PFSK-1 (cell line): ENCODE measurements around the gene DNM3. TPM values are rescaled to one million over a fixed set of nuclear protein-coding genes. Genes with fewer than 3 reads are reported as not detected.

Experiments
- FOXP2 ChIP-seq: optimal IDR thresholded peaks from 2 replicates; pipeline ENCODE3; 2011; ENCODE audit warnings: borderline replicate concordance, control low read depth, inconsistent platforms; ENCODE audit not compliant: insufficient read depth; ENCODE audit errors: extremely low read length, extremely low read depth
- POLR2AphosphoS5 ChIP-seq: IDR thresholded peaks from 2 replicates; pipeline ENCODE4 v1.6.1; 2012; ENCODE audit warnings: low read depth, mild to moderate bottlenecking, control low read depth, low read length, moderate library complexity
- REST ChIP-seq, 2 experiments: IDR thresholded peaks; 2 replicates each; pipeline versions ENCODE4 v1.6.1 to v1.8.0; 2011 to 2012; ENCODE audit warnings: low read depth in 2 of 2, low read length in 2 of 2, control low read depth in 1 of 2, inconsistent platforms in 1 of 2, mild to moderate bottlenecking in 1 of 2, moderate library complexity in 1 of 2; ENCODE audit not compliant: insufficient read depth in 1 of 2
- SIN3A ChIP-seq: IDR thresholded peaks from 2 replicates; pipeline ENCODE4 v1.6.1; 2012; ENCODE audit warnings: mild to moderate bottlenecking, low read length, moderate library complexity, borderline replicate concordance; ENCODE audit not compliant: insufficient read depth
- TAF1 ChIP-seq: IDR thresholded peaks from 2 replicates; pipeline ENCODE4 v1.6.1; 2012; ENCODE audit warnings: low read length, control low read depth, borderline replicate concordance; ENCODE audit not compliant: insufficient read depth
- polyA plus RNA-seq: library from polyadenylated mRNA; unstranded; fragments of >200 nt; gene quantifications from one replicate; pipeline ENCODE4 v1.2.1, GENCODE V29; 2012; ENCODE audit warnings: low read depth, missing spikeins; ENCODE audit not compliant: insufficient read length

DNM3 gene
- 3.0 TPM for polyA plus RNA-seq

GRCh38 chr1:171841050-171841910, at the start of gene DNM3:
Gene DNM3, plus strand, starts transcription at chr1:171841498. Its CDS starts 159 bp downstream, at chr1:171841657.
- TF ChIP-seq SIN3A, result no peak
- peak; percentile 74 for TF ChIP-seq POLR2AphosphoS5
- peak; percentile 94 for TF ChIP-seq FOXP2

- TF ChIP-seq TAF1 (no peak), FOXP2 (no peak), POLR2AphosphoS5 (no peak), REST (IDR thresholded peaks at IDR 0.05; ENCODE audit: insufficient read depth in 1 of 2, low read depth in 2 of 2, low read length in 2 of 2) (no peak), SIN3A (no peak)
These were observed 48.5 kb upstream of the DNM3 start for GRCh38 chr1:171792656-171793369.

- no peak for TF ChIP-seq TAF1
- TF ChIP-seq POLR2AphosphoS5, result no peak
- no peak for TF ChIP-seq REST (IDR thresholded peaks at IDR 0.05; ENCODE audit: insufficient read depth in 1 of 2, low read depth in 2 of 2, low read length in 2 of 2)
- TF ChIP-seq FOXP2, result no peak
- no peak for TF ChIP-seq SIN3A
These were observed 47.7 kb upstream of the DNM3 start for GRCh38 chr1:171793636-171794035.

DNA sequence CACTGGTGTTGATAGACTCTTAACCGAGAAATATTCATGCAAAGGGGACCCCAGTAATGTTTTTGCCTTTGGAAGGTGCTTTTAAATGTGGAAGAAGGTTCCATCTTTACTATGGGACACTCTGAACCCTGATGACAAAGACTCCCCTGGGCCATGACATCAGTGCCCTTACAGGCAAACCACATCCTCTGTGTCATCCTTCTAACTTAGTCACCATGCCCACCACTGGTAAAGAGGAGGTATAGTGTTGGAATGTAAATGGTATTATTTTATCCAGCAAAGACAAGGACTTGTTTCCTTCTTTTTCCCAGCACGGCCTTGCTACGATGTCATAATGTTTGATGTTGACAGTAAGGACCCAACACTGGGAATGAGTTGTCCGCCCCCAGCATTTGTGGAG, 47.2 kb upstream of the DNM3 start:
- TF ChIP-seq TAF1 (no peak), REST (IDR thresholded peaks at IDR 0.05; ENCODE audit: insufficient read depth in 1 of 2, low read depth in 2 of 2, low read length in 2 of 2) (no peak), FOXP2 (no peak), POLR2AphosphoS5 (no peak), SIN3A (no peak)

DNA sequence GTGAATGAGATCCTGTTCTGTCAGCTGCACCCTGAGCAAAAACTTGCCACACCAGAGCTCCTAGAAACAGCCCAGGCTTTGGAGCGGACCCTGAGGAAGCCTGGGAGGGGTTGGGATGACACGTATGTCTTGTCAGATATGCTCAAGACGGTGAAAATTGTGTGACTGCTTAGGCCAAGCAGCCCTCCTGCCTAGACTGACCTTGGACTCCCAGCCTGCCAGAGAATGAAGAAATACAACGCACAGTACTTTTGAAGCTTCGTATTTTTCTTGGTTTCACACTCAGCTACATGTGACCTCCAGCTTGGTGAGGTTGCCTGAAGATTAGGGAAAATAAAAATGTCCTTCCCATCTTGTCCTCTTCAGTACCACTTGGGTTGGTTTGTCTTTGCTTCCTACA, 44.7 kb upstream of the DNM3 start:
- TF ChIP-seq TAF1 (no peak), POLR2AphosphoS5 (no peak), REST (IDR thresholded peaks at IDR 0.05; ENCODE audit: insufficient read depth in 1 of 2, low read depth in 2 of 2, low read length in 2 of 2) (no peak), SIN3A (no peak), FOXP2 (no peak)
